Non-pigmented ciliary epithelial cell (primary cell): ENCODE results near the gene RNF144B.
A peak's percentile ranks its signal among the peaks of the same experiment; 100 is the strongest.

Experiments
- DNase-seq: peaks from one replicate; pipeline ENCODE4 v3.0.0-alpha.2; 2010; ENCODE audit warnings: low read depth

RNF144B gene

DNA sequence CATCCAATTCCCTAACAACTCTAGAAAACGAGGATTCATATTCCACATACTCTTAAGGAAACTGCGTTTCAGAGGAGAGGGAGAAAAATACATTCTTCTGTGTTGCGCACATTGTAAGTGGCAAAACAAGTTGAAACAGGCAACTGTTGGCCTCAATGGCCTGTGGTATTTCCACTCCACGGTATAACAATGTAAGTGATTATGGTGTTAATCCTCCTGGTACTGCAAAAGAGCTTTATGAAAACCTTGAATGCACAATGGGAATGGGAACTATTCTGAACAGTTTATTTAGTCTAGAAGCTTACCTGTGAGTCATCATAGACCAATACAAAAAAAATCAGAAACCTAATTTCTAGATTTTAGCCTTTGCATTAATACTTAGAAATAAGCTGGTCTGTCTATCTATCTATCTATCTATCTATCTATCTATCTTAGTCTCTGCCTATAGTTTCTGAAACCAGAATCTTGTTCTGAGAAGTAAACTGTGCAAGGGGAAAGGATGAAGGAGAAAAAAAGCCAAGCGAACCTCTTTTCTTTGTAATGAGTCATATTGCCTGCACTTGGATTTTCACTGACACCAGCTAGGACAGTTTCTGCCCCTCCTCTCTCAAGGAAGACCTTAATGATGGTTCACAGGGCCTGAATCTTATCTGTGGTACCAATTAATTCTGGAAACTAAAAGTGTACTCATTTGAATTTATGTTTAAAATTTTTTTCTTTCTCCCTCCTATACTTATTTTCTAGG lies 101.5 kb downstream of the RNF144B start:
- peak; percentile 71 for DNase-seq

DNA sequence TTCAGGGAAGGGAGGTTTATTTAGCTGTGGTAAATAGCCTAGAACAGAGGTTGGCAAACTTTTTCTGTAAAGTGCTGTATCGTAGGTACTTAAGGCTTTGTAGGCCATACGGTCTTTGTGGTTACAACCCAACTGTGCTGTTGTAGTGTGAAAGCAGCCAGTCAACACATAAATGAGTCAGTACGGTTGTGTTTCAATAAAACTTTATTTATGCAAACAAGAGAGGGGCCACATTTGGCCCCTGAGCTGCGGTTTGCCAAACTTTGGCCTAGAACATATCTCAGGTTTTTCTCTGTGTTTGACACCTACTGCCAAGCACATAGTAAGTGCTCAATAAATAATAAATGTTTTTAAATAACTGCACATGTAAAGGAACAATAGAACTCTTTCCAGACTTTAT lies 102.2 kb downstream of the RNF144B start:
- no peak for DNase-seq

DNA sequence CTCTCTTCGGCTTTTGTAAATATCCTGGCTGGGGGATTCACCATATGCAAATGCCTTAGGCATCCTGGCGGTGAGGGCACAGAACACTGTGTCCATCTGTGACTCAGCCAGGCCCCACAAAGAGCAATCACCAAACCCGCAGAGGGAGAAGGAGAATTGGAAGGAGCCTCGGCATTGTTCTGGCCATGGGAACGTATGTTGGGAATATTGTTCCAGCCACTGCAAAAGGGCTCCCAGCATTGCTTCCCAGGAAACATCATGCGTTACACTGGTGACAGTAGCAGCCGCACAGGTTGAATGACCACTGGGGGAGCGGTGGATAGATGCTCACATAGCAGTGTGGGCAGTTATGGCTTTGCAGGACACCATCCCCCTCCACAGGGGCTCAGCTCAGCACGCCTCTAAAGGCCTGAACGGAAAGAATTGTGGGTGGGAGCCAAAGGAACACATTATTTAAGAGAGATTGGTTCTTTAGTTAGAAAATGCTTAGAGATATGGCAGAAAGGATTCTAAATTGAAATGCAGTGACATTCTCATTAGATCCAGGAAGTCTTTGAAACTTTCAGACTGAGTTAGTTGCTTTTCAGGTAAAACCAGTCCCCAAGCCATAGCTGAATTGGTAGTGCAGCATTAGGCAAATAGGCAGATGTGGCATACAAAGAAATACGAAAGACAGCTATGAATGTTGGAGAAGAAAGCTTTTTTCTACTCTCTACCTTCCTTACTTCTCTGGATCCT lies 104.3 kb downstream of the RNF144B start:
- no peak for DNase-seq

DNA sequence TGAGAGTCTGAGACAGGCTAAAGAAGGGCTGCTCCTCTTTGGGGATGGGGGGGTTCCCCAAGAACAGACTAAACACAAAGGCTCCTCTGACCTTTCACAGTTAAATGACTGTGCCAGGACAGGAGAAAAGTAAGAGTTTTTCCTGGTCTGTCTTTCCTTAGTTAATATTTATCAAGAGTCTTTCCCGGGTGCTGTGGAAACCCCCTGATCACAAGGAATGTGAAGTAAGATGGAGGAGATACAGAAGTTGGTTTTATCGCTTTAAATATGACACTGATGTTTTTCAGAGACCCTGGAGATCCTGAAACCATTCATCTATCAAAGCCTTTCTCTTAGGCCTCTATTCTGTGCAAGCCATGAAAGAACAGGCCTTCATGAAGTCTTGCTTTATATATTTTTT lies 105.8 kb downstream of the RNF144B start:
- DNase-seq: no peak

DNA sequence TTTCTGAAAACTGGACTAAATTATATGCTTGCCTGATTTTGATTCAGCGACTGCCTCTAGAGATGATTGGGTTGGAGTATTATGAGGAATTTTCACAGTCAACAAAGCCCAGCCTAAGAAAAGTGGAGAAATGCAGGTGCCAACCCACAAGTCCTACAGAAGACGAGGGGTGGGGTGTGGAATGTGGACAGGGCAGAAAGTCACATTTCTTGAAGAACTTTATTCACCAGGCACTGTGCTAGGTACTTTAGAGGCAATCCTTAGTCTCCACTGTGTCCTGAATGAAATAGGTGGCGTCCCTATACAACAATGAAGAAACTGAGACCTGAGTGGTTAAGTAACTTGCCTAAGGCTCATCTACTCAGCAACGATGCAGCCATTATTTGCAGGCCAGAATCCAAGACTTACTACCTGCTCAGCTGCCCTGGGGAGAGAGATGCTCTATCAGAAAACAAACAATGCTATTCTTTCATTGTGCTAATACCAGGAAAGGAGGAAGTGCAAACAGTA lies 106.3 kb downstream of the RNF144B start:
- no peak for DNase-seq

DNA sequence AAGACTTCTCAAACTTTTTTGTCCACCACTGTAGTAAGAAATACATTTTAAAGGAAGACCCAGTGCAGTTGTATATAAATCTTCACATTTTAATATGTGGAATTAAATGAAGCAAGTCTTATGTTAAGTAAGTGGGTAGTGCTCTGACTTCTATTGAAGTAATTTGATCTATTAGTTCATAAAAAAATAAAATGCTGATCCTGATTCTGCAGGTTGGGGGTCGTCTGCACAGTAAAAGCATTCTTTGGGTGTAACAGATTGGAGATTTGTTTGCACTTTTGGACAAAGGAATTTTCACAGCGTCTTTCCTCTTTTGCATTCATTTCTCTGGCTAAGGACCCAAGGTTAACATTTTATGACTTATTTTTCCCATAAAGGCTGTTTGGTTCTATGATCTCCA lies 106.8 kb downstream of the RNF144B start:
- DNase-seq: no peak

DNA sequence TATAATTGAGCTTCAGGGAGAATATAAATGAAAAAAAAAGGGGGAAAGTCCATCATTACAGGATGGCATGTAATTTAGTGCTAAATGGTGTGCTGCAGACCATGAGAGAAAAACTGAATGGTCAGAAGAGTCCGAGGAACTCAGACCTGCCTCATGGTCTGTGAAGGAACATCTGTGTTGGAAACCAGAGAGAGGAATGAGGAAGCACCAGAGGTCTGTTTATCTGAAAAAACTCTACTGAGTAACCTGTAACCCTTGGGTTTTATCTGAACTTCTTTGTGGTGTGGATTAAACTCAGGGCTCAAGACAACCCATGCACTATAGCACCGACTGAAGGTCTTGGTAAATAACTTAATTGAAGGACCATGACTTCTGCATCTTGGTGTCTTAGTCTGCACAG lies 108.1 kb downstream of the RNF144B start:
- DNase-seq: no peak

DNA sequence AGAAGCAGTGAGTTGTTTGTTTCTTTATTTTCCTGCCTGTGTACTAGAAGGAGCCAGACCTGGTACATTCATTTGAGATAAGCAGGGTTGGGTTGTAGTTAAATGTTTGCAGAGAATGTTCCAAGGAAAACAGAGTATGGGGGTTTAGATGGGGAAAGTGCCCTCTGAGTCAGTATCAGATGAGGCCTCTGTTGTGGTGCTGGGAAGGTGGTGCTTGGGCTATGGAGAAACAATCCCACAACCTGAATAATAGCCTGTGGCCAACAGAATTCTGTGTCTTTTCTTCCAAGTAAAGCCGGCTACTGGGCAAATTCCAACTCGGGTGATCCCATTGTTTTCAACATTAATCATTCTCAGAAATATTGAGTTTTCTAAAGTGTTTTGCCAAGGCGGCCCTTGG lies 109.3 kb downstream of the RNF144B start:
- no peak for DNase-seq

DNA sequence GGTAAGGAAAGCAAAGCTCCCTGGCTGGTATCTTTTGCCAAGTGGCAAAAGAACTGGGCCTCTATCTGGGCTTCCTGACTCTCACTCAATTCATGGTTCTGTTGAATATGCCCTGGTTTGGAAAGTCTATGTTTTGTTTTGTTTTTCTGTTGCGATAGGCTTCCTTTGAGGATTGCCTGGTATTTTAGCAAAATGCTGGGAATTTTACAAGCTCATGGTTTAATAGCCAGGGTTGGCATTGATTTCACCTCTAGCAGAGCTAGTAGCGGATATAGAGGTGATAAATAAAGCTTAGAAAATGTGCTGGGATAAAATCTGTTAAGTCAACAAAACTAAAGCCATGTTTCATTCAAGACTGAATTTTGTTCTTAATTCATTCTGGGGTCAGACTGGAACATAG lies 109.9 kb downstream of the RNF144B start:
- DNase-seq: no peak

DNA sequence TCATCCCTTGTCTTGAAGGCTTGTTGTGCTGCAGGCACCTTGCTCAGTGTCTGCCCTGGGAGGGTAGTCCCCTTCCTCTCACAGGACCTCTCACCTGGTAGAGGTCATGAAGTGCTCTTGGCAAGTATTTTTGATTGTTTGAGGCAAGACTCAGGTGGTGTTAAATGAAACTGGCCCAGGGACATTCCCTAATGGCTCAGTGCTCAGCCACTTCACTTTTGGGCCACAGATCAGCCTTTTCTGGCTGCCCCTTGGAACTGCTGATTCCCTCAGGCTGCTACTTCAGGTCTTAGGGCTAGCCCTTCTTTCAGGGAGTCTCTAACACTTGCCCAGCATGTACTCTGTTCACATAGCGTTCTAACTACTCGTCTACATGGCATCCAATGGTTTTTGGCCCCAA lies 111.3 kb downstream of the RNF144B start:
- no peak for DNase-seq

DNA sequence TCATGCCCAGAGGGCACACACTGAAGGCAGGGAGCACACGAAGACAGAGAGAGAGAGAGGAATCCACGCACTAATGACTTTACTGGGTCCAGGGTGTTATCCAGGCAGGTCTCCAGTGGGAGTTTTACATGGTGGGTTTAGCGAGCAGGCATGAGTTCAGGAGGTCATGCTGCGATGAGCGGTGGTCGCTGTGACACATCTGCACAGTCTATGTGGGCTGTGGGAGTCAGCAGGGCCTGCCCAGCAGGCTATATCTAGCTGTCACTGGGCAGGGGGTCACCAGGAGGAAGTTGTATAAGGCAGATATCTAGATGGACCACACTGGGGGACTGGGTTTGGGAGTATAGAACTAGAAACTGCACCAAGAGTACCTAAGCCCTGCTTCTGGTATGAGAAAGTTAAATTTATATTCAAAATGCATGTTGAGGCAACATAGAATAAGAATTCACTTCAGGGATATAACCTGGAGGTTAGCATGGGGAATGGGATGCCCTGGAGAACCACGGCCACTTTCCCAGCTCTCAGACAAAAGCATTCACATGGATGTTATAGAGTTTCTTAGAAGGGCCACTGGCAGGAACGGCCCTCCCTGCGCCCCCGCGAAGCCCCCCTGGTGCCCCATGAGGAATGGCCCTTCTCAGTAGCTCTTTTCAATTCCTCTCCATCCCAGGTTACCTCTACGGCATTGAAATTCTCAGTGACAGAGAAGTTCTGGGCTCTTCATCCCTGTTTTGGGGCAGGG lies 113.9 kb downstream of the RNF144B start:
- DNase-seq: no peak

DNA sequence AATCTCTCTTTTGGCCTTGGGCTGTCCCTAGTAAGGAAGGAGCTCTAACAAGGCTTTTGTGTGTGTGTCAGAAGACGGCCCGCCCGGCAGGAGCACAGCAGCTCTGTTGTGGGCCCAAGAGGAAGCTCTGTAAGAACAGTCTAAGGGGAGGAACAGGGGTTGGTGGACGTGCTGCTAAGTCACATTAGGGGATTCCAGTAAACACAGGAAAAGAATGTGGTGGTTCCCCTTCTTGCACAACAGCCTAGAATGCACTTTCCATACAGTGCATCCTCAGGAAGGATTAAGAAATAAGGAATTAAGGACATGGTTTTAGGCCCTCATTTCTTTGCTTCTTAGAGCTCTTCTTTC lies 114.5 kb downstream of the RNF144B start:
- peak; percentile 70 for DNase-seq

DNA sequence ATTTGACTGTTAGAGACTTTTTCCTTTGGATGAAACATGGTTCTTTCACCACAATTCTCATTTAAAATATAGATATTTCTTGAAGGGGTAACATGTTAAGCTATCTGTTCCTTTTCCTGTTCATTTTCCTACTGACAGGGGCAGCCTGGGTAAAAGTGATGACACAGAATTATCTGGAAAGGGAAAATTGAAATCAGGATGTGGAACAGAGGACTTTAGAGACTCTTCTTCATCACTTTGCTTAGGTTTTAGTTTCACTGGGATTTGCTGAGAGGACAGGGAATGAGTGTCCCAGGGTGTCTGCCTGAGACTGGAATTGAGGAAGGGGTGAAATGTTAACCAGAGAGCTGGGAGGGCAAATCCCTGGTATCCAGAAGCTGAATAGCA lies 116.0 kb downstream of the RNF144B start:
- DNase-seq: no peak

DNA sequence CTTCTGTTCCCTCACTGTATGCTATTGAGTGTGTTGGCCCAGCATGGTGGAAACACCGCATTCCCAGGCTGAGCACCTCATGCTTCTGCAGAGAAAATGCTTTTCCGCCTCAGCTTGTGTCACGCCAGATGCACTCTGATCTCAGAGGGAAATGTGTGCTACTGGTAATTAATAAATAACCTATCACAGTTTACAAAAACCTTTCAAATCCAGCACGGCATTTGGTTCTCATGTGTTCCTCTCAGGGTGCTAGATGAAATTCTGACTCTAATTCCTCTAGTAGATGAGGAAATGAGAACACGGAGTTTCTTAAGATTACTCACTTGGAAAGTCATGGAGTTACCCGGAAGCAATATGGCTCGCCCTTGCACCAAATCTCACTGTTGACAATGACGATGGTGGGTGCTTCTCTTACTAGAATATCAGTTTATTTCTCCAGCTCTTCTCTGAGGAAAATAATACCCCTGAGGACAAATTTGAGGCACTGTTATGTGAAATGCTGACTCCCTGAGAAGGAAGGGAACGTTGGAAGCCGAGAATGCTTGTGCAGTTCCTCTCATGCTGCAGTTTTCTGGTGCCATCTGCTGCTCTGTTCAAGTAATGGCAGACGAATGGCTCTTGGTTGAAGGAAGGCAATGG lies 116.6 kb downstream of the RNF144B start:
- peak; percentile 63 for DNase-seq

DNA sequence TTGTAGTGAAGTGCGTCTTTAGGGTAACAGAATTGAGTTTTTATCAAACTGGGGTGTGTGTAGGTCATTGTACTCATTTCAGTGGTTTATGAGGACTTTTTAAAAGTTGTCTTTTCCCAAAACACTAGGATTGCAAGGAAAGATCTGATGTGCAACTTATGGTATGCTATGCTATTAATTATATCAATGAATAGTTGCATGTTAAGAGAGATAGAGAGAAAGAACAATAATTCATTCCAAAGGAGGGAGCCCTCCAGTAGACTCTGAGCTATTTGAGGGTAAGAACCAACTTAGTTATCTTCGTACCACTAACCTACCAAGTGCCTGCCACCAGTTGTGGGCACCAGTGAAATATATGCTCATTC lies 117.1 kb downstream of the RNF144B start:
- DNase-seq: no peak

DNA sequence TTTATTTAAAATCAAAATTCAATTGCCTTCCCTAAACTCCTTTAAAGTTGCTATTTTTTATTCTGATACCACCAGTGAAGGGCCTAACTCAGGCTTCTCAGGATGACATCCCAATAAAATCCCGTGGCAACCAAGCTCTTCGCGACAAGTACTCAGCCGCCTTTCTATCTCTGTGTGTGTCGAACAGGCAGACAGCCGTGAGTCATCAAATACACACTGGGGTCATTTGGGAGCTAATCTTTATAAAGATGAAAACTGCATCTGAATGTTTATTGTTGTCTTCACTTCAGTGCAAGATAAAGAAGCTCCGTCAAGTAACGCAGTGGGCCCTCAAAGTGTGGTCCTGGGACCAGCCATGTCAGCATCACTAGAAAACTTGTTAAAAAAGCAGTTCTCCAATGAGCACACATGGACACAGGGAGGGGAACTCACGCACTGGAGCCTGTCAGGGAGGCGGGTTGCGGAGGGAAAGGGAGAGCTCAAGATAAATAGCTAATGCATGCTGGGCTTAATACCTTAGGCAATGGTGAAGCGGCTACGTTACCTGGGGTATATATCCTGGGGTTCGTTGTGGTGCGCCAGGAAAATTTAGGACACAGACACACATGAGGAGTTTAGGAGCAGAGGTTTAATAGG lies 119.3 kb downstream of the RNF144B start:
- DNase-seq: no peak

DNA sequence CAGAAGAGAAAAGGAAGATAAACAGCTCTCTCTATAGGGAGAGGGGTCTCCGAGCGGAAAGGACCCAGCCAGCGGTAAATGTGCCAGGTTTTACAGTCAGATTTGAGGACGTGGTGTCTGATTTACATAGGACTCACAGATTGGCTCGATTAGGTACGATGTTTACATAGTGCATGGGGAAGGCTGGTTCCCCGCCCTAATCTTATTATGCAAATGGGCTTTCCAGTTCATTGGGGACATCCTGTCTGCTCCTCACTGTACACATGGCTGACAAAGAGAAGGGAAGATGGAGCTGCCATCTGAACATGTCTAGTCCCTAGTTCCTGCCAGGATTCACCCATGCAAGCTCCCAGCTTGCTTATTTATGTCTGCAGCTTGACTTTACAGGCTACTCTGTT lies 119.9 kb downstream of the RNF144B start:
- DNase-seq: no peak

DNA sequence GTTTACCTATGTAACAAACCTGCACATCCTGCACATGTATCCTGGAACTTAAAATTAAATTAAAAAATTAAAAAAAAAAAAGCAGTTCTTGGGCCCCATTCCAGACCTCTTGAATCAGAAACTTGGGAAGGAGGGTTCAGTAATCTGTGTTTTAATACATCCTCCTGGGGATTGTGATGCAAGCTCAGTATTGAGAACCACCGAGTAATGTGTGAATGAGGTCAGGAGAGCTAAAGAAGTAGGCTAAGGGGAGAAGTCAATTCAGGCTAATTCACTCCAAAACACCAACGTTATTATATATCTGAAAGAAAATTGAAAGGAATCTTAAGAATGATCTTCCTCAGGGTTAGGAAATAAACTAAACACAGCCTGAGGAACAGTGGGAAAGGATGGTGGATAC lies 120.4 kb downstream of the RNF144B start:
- DNase-seq: no peak

DNA sequence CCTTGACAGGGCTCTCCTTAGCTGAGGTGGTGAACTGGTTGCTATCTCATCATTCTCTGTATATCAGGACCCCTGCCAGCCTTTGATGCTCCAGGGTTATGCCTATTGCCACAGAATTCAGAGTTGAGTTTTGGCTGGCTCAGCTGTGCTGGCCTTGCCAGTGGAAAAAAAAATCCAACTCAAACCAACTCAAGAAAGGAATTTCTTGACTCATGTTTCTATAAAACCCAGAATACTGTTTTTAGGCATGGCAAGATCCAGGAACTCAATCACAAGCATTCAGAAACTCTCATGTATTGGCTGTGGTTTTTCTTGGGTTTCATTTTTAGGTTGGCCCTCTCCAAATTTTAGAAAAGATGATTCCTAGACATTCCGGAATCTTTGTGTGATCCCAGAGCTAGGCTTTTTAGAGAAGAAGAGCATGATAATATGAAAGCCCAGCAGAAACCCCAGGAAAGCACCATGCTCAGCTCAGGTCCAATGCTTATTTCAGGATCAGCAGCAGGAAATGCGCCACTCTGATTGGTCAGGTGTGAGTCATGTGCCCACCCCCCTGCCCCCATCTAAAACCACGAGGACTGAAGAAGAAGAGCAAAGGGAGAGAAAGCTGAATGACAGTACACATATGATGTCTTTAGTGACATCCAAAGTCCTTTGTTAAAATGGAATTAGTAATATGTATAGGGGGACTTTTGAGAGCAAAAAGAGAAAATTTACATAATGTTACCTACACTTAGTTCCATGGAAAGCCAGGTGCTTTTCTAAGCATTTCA lies 122.9 kb downstream of the RNF144B start:
- DNase-seq: no peak

DNA sequence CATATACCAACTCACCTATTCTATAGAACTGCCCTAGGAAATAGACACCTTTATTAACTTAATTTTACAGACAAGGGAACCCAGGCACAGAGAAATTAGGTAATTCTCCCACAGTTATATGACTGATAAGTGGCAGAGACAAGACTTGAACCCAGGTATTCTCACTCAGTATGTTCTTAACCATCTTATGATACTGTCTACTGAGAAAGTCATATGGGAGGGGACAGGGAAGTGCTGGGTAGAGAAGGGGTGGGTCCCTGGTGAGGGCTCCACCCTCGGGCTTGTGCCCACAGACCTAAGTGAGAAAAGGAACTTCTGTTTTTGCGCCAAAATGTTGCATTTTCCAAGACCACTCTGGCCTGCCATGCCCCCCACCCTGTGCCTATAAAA lies 123.5 kb downstream of the RNF144B start:
- DNase-seq: no peak

DNA sequence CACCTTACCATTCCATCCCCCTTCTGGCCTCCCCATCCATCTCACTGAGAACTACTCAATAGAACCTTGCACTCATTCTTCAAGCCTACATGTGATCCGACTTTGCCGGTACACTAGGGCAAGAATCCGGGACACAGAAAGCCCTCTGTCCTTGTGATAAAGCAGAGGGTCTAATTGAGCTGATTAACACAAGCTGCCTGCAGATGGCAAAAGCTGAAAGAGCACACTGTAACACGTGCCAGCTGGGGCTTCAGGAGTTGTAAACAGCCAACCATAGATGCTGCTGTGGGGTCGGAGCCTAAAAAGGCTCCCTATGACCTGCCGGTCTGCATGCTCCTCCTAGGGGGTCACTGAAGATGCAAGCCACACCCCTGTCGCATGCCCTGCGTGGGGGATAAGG lies 124.1 kb downstream of the RNF144B start:
- DNase-seq: no peak
